Measurements from ENCODE around the gene EXOC6.

DNA sequence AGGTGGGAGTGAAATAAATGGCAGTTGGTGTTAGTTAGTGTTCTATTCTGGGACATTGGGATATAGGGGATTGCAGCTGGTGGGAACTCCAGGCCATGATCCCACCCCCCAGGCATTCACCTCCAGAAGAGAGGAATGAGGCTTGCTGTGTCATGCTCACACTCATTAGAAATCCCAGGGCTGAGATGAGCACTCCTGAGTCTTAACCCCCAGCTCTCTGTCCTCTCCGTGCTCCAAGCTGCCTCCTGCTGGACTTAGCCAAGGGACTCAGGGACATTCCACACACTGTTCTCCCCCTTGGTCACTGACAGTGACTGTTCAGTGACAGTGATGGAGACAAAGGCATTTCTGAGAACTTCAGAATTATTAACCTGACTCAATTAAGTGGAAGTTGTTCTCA, 246.9 kb downstream of the EXOC6 start:
- TF ChIP-seq, protein P1, sequence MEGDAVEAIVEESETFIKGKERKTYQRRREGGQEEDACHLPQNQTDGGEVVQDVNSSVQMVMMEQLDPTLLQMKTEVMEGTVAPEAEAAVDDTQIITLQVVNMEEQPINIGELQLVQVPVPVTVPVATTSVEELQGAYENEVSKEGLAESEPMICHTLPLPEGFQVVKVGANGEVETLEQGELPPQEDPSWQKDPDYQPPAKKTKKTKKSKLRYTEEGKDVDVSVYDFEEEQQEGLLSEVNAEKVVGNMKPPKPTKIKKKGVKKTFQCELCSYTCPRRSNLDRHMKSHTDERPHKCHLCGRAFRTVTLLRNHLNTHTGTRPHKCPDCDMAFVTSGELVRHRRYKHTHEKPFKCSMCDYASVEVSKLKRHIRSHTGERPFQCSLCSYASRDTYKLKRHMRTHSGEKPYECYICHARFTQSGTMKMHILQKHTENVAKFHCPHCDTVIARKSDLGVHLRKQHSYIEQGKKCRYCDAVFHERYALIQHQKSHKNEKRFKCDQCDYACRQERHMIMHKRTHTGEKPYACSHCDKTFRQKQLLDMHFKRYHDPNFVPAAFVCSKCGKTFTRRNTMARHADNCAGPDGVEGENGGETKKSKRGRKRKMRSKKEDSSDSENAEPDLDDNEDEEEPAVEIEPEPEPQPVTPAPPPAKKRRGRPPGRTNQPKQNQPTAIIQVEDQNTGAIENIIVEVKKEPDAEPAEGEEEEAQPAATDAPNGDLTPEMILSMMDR (IDR thresholded peaks at IDR 0.05 in 8 of 11, conservative IDR thresholded peaks at IDR 0.05 in 3 of 11) = no peak
- TF ChIP-seq POLR2A (IDR thresholded peaks at IDR 0.05) = no peak
